HEK293 (cell line): Measurements from ENCODE around the gene HINFP.

Experiments used
- GLI4 ChIP-seq: fragments of 450-650 bp; formaldehyde crosslinking; IDR thresholded peaks from 2 replicates; pipeline ENCODE4 v1.5.1; 2016; ENCODE audit warnings: missing biosample characterization, missing genetic modification characterization
- KLF10 ChIP-seq: fragments of 450-650 bp; IDR thresholded peaks from 2 replicates; pipeline ENCODE4 v1.5.1; 2018; ENCODE audit warnings: missing biosample characterization, mild to moderate bottlenecking, missing genetic modification characterization
- KLF16 ChIP-seq: fragments of 450-650 bp; formaldehyde crosslinking; IDR thresholded peaks from 2 replicates; pipeline ENCODE4 v1.5.1; 2017; ENCODE audit warnings: missing biosample characterization, missing genetic modification characterization
- MZF1 ChIP-seq: fragments of 450-650 bp; formaldehyde crosslinking; IDR thresholded peaks from 2 replicates; pipeline ENCODE4 v1.5.1; 2017; ENCODE audit warnings: missing biosample characterization, missing genetic modification characterization, borderline replicate concordance
- ZEB2 ChIP-seq: fragments of 450-650 bp; formaldehyde crosslinking; IDR thresholded peaks from 2 replicates; pipeline ENCODE4 v1.5.1; 2016; ENCODE audit warnings: missing biosample characterization, missing genetic modification characterization
- ZNF169 ChIP-seq: fragments of 450-650 bp; formaldehyde crosslinking; IDR thresholded peaks from 2 replicates; pipeline ENCODE4 v1.5.1; 2016; ENCODE audit warnings: missing biosample characterization, missing genetic modification characterization
- ZNF324 ChIP-seq: fragments of 450-650 bp; formaldehyde crosslinking; IDR thresholded peaks from 2 replicates; pipeline ENCODE4 v1.5.1; 2016; ENCODE audit warnings: missing biosample characterization, missing genetic modification characterization
- ZNF391 ChIP-seq: fragments of 450-650 bp; formaldehyde crosslinking; IDR thresholded peaks from 2 replicates; pipeline ENCODE4 v1.5.1; 2016; ENCODE audit warnings: low read depth, missing biosample characterization, missing genetic modification characterization, borderline replicate concordance
- ZNF596 ChIP-seq: fragments of 450-650 bp; IDR thresholded peaks from 2 replicates; pipeline ENCODE4 v1.5.0; 2018; ENCODE audit warnings: missing biosample characterization, mild to moderate bottlenecking, missing genetic modification characterization, moderate library complexity
- ZNF600 ChIP-seq: fragments of 450-650 bp; formaldehyde crosslinking; IDR thresholded peaks from 2 replicates; pipeline ENCODE4 v1.5.1; 2016; ENCODE audit warnings: missing biosample characterization, missing genetic modification characterization
- ZNF664 ChIP-seq: fragments of 450-650 bp; formaldehyde crosslinking; IDR thresholded peaks from 2 replicates; pipeline ENCODE4 v1.5.1; 2016; ENCODE audit warnings: missing biosample characterization, missing genetic modification characterization
- ZNF747 ChIP-seq: fragments of 450-650 bp; formaldehyde crosslinking; IDR thresholded peaks from 2 replicates; pipeline ENCODE4 v1.5.1; 2016; ENCODE audit warnings: missing biosample characterization, missing genetic modification characterization
- ZNF830 ChIP-seq: fragments of 450-650 bp; IDR thresholded peaks from 2 replicates; pipeline ENCODE4 v1.5.0; 2018; ENCODE audit warnings: missing biosample characterization, missing genetic modification characterization, low read depth, mild to moderate bottlenecking, moderate library complexity
- ZXDB ChIP-seq: fragments of 450-650 bp; formaldehyde crosslinking; IDR thresholded peaks from 2 replicates; pipeline ENCODE4 v1.5.1; 2016; ENCODE audit warnings: missing biosample characterization, missing genetic modification characterization
- TF ChIP-seq, protein P1 (sequence below): fragments of 450-650 bp; formaldehyde crosslinking; IDR thresholded peaks from 2 replicates; pipeline ENCODE4 v1.5.1; 2016; ENCODE audit warnings: missing biosample characterization, missing genetic modification characterization
- TF ChIP-seq, protein P2 (sequence below): fragments of 450-650 bp; formaldehyde crosslinking; IDR thresholded peaks from 2 replicates; pipeline ENCODE4 v1.5.1; 2016; ENCODE audit warnings: missing biosample characterization, missing genetic modification characterization
- TF ChIP-seq, protein P3 (sequence below): fragments of 450-650 bp; formaldehyde crosslinking; IDR thresholded peaks from 2 replicates; pipeline ENCODE4 v1.5.1; 2017; ENCODE audit warnings: missing biosample characterization, missing genetic modification characterization
- TF ChIP-seq, protein P4 (sequence below): fragments of 450-650 bp; formaldehyde crosslinking; IDR thresholded peaks from 2 replicates; pipeline ENCODE4 v1.5.1; 2016; ENCODE audit warnings: missing biosample characterization, missing genetic modification characterization
- TF ChIP-seq, protein P5 (sequence below): fragments of 450-650 bp; formaldehyde crosslinking; IDR thresholded peaks from 2 replicates; pipeline ENCODE4 v1.5.1; 2016; ENCODE audit warnings: missing biosample characterization, missing genetic modification characterization, borderline replicate concordance
- TF ChIP-seq, protein P6 (sequence below): fragments of 450-650 bp; formaldehyde crosslinking; IDR thresholded peaks from 2 replicates; pipeline ENCODE4 v1.5.0; 2017; ENCODE audit warnings: missing biosample characterization, missing genetic modification characterization, borderline replicate concordance
- TF ChIP-seq, protein P7 (sequence below): fragments of 450-650 bp; formaldehyde crosslinking; IDR thresholded peaks from 2 replicates; pipeline ENCODE4 v1.5.1; 2016; ENCODE audit warnings: missing biosample characterization, missing genetic modification characterization

The HINFP gene

DNA sequence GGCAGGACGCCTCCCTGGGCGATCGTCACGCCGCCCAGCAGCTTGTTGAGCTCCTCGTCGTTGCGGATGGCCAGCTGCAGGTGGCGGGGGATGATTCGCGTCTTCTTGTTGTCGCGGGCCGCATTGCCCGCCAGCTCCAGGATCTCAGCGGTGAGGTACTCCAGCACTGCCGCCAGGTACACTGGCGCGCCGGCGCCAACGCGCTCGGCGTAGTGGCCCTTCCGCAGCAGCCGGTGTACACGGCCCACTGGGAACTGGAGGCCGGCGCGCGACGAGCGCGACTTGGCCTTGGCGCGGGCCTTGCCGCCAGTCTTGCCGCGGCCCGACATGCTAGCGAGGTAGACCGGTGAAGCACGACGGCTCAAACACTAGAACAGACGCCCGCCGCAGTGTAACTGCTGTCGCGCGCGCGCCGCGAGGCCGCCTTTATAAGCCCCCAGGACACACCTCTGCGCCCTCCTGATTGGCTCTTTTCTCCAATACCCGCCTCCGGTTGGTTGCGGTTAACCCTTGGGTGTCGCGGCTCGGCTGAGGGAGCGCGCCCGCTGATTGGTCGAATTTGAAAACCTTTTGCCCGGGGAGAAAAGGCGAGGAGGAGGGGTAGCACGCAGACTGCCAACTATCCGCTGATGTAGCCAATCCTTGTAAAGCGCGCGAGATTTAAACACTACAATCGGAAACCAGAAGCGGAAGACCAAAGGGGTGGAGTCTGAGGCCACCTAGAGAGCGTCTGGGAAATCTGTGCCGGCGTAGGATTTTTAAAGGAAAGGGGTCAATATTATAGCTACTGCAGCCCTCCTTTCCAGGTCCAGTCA is 26.1 kb upstream of the HINFP start (continued):
- TF ChIP-seq, protein P1, sequence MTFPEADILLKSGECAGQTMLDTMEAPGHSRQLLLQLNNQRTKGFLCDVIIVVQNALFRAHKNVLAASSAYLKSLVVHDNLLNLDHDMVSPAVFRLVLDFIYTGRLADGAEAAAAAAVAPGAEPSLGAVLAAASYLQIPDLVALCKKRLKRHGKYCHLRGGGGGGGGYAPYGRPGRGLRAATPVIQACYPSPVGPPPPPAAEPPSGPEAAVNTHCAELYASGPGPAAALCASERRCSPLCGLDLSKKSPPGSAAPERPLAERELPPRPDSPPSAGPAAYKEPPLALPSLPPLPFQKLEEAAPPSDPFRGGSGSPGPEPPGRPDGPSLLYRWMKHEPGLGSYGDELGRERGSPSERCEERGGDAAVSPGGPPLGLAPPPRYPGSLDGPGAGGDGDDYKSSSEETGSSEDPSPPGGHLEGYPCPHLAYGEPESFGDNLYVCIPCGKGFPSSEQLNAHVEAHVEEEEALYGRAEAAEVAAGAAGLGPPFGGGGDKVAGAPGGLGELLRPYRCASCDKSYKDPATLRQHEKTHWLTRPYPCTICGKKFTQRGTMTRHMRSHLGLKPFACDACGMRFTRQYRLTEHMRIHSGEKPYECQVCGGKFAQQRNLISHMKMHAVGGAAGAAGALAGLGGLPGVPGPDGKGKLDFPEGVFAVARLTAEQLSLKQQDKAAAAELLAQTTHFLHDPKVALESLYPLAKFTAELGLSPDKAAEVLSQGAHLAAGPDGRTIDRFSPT (tag by site-specific recombination): peak; percentile 91
- TF ChIP-seq ZEB2 (tag by site-specific recombination): peak; percentile 52; the same call in 1 of the 2 replicates
- TF ChIP-seq KLF16 (tag by site-specific recombination): peak; percentile 79
- peak; percentile 80; the same call in 1 of the 2 replicates for TF ChIP-seq ZNF747 (tag by site-specific recombination)
- TF ChIP-seq, protein P2, sequence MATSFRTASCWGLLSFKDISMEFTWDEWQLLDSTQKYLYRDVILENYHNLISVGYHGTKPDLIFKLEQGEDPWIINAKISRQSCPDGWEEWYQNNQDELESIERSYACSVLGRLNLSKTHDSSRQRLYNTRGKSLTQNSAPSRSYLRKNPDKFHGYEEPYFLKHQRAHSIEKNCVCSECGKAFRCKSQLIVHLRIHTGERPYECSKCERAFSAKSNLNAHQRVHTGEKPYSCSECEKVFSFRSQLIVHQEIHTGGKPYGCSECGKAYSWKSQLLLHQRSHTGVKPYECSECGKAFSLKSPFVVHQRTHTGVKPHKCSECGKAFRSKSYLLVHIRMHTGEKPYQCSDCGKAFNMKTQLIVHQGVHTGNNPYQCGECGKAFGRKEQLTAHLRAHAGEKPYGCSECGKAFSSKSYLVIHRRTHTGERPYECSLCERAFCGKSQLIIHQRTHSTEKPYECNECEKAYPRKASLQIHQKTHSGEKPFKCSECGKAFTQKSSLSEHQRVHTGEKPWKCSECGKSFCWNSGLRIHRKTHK (tag by site-specific recombination): no peak
- TF ChIP-seq ZNF600 (tag by site-specific recombination): peak; percentile 47
- TF ChIP-seq KLF10 (tag by site-specific recombination): peak; percentile 71; the same call in 1 of the 2 replicates
- TF ChIP-seq, protein P3, sequence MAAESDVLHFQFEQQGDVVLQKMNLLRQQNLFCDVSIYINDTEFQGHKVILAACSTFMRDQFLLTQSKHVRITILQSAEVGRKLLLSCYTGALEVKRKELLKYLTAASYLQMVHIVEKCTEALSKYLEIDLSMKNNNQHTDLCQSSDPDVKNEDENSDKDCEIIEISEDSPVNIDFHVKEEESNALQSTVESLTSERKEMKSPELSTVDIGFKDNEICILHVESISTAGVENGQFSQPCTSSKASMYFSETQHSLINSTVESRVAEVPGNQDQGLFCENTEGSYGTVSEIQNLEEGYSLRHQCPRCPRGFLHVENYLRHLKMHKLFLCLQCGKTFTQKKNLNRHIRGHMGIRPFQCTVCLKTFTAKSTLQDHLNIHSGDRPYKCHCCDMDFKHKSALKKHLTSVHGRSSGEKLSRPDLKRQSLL (tag by site-specific recombination): 0 out of 2 replicates have a peak, but pooled peaks have one; percentile 9
- TF ChIP-seq ZNF830: no peak
- TF ChIP-seq, protein P4, sequence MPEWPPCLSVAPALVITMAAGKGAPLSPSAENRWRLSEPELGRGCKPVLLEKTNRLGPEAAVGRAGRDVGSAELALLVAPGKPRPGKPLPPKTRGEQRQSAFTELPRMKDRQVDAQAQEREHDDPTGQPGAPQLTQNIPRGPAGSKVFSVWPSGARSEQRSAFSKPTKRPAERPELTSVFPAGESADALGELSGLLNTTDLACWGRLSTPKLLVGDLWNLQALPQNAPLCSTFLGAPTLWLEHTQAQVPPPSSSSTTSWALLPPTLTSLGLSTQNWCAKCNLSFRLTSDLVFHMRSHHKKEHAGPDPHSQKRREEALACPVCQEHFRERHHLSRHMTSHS (tag by site-specific recombination): no peak
- TF ChIP-seq, protein P5, sequence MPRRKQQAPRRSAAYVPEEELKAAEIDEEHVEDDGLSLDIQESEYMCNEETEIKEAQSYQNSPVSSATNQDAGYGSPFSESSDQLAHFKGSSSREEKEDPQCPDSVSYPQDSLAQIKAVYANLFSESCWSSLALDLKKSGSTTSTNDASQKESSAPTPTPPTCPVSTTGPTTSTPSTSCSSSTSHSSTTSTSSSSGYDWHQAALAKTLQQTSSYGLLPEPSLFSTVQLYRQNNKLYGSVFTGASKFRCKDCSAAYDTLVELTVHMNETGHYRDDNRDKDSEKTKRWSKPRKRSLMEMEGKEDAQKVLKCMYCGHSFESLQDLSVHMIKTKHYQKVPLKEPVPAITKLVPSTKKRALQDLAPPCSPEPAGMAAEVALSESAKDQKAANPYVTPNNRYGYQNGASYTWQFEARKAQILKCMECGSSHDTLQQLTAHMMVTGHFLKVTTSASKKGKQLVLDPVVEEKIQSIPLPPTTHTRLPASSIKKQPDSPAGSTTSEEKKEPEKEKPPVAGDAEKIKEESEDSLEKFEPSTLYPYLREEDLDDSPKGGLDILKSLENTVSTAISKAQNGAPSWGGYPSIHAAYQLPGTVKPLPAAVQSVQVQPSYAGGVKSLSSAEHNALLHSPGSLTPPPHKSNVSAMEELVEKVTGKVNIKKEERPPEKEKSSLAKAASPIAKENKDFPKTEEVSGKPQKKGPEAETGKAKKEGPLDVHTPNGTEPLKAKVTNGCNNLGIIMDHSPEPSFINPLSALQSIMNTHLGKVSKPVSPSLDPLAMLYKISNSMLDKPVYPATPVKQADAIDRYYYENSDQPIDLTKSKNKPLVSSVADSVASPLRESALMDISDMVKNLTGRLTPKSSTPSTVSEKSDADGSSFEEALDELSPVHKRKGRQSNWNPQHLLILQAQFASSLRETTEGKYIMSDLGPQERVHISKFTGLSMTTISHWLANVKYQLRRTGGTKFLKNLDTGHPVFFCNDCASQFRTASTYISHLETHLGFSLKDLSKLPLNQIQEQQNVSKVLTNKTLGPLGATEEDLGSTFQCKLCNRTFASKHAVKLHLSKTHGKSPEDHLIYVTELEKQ (tag by site-specific recombination): no peak
- TF ChIP-seq, protein P6, sequence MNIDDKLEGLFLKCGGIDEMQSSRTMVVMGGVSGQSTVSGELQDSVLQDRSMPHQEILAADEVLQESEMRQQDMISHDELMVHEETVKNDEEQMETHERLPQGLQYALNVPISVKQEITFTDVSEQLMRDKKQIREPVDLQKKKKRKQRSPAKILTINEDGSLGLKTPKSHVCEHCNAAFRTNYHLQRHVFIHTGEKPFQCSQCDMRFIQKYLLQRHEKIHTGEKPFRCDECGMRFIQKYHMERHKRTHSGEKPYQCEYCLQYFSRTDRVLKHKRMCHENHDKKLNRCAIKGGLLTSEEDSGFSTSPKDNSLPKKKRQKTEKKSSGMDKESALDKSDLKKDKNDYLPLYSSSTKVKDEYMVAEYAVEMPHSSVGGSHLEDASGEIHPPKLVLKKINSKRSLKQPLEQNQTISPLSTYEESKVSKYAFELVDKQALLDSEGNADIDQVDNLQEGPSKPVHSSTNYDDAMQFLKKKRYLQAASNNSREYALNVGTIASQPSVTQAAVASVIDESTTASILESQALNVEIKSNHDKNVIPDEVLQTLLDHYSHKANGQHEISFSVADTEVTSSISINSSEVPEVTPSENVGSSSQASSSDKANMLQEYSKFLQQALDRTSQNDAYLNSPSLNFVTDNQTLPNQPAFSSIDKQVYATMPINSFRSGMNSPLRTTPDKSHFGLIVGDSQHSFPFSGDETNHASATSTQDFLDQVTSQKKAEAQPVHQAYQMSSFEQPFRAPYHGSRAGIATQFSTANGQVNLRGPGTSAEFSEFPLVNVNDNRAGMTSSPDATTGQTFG: 0 out of 2 replicates have a peak, but pooled peaks have one; percentile 15
- TF ChIP-seq ZNF391 (tag by site-specific recombination): peak; percentile 77; the same call in 1 of the 2 replicates
- TF ChIP-seq, protein P7, sequence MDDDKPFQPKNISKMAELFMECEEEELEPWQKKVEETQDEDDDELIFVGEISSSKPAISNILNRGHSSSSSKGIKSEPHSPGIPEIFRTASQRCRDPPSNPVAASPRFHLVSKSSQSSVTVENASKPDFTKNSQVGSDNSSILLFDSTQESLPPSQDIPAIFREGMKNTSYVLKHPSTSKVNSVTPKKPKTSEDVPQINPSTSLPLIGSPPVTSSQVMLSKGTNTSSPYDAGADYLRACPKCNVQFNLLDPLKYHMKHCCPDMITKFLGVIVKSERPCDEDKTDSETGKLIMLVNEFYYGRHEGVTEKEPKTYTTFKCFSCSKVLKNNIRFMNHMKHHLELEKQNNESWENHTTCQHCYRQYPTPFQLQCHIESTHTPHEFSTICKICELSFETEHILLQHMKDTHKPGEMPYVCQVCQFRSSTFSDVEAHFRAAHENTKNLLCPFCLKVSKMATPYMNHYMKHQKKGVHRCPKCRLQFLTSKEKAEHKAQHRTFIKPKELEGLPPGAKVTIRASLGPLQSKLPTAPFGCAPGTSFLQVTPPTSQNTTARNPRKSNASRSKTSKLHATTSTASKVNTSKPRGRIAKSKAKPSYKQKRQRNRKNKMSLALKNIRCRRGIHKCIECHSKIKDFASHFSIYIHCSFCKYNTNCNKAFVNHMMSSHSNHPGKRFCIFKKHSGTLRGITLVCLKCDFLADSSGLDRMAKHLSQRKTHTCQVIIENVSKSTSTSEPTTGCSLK (tag by site-specific recombination): no peak
- no peak for TF ChIP-seq MZF1 (tag by site-specific recombination)
- no peak for TF ChIP-seq ZNF664 (tag by site-specific recombination)
- peak; percentile 58; the same call in 1 of the 2 replicates for TF ChIP-seq ZXDB (tag by site-specific recombination)
- TF ChIP-seq ZNF169 (tag by site-specific recombination): peak; percentile 66; the same call in 1 of the 2 replicates
- TF ChIP-seq GLI4 (tag by site-specific recombination): peak; percentile 95; the same call in 1 of the 2 replicates
- 0 out of 2 replicates have a peak, but pooled peaks have one; percentile 36 for TF ChIP-seq ZNF324 (tag by site-specific recombination)
- TF ChIP-seq ZNF596 (tag by site-specific recombination): no peak
